ENCODE data around the gene ZNF611.
"Not testable (repeated sequence)": the region's sequence is repeated elsewhere in the genome, so short reads cannot be mapped to it uniquely, and the experiment has no call there.

DNA sequence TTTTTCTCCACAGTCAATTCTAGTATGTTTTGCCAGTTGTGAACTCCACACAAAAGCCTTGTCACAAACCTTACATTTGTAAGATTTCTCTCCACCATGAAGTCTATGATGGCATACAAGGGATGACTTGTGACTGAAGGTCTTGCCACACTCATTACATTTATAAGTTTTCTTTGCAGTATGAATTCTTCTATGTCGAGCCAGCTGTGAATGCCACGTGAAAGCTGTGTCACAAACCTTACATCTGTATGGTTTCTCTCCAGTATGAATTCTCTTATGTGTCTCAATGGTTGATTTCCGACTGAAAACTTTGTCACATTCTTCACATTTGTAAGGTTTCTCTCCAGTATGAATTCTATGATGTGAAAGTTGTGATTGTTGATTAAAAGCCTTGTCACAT, 29.2 kb downstream of the ZNF611 start:
- TF ChIP-seq, protein P1, sequence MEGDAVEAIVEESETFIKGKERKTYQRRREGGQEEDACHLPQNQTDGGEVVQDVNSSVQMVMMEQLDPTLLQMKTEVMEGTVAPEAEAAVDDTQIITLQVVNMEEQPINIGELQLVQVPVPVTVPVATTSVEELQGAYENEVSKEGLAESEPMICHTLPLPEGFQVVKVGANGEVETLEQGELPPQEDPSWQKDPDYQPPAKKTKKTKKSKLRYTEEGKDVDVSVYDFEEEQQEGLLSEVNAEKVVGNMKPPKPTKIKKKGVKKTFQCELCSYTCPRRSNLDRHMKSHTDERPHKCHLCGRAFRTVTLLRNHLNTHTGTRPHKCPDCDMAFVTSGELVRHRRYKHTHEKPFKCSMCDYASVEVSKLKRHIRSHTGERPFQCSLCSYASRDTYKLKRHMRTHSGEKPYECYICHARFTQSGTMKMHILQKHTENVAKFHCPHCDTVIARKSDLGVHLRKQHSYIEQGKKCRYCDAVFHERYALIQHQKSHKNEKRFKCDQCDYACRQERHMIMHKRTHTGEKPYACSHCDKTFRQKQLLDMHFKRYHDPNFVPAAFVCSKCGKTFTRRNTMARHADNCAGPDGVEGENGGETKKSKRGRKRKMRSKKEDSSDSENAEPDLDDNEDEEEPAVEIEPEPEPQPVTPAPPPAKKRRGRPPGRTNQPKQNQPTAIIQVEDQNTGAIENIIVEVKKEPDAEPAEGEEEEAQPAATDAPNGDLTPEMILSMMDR (IDR thresholded peaks at IDR 0.05; ENCODE audit: low read depth, low read length, missing input control) = not testable (repeated sequence)
- TF ChIP-seq TAF1 (conservative IDR thresholded peaks at IDR 0.05); YY1 (IDR thresholded peaks at IDR 0.05); JUND (IDR thresholded peaks at IDR 0.05); REST (IDR thresholded peaks at IDR 0.05); RAD21 (IDR thresholded peaks at IDR 0.05); GABPA (IDR thresholded peaks at IDR 0.05 in 1 of 2, conservative IDR thresholded peaks at IDR 0.05 in 1 of 2); FOXA1 (IDR thresholded peaks at IDR 0.05); SP1 (IDR thresholded peaks at IDR 0.05); MAX (IDR thresholded peaks at IDR 0.05); EGR1 (IDR thresholded peaks at IDR 0.05; ENCODE audit: low read depth in 2 of 2): not testable (repeated sequence)
- TF ChIP-seq, protein P2, sequence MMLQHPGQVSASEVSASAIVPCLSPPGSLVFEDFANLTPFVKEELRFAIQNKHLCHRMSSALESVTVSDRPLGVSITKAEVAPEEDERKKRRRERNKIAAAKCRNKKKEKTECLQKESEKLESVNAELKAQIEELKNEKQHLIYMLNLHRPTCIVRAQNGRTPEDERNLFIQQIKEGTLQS (IDR thresholded peaks at IDR 0.05) = not testable (repeated sequence)
- TF ChIP-seq, protein P3, sequence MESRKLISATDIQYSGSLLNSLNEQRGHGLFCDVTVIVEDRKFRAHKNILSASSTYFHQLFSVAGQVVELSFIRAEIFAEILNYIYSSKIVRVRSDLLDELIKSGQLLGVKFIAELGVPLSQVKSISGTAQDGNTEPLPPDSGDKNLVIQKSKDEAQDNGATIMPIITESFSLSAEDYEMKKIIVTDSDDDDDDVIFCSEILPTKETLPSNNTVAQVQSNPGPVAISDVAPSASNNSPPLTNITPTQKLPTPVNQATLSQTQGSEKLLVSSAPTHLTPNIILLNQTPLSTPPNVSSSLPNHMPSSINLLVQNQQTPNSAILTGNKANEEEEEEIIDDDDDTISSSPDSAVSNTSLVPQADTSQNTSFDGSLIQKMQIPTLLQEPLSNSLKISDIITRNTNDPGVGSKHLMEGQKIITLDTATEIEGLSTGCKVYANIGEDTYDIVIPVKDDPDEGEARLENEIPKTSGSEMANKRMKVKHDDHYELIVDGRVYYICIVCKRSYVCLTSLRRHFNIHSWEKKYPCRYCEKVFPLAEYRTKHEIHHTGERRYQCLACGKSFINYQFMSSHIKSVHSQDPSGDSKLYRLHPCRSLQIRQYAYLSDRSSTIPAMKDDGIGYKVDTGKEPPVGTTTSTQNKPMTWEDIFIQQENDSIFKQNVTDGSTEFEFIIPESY (IDR thresholded peaks at IDR 0.05) = not testable (repeated sequence)
